Memory B cell (primary cell): ENCODE measurements around the gene KDM1B.
"Not testable (repeated sequence)": the region's sequence is repeated elsewhere in the genome, so short reads cannot be mapped to it uniquely, and the experiment has no call there.

ENCODE experiments used
- ATAC-seq: fragments of 150-1000 bp; cut with Tn5 transposase; 2 replicates; pipeline ENCODE4 v1.10.0; 2021; ENCODE audit warnings: low read depth, mild to moderate bottlenecking, moderate library complexity
- DNase-seq, 2 donors: peaks; one replicate each; pipeline ENCODE4 v3.0.0; 2022; ENCODE audit warnings: low spot score in 2 of 2
- H3K27ac Mint-ChIP-seq: one replicate; pipeline ENCODE4 v1.8.0; 2022; ENCODE audit warnings: mild to moderate bottlenecking, moderate library complexity, mixed read lengths
- H3K27me3 Mint-ChIP-seq: one replicate; pipeline ENCODE4 v1.8.0; 2022; ENCODE audit warnings: mixed read lengths
- H3K36me3 Mint-ChIP-seq: one replicate; pipeline ENCODE4 v1.8.0; 2022; ENCODE audit warnings: mild to moderate bottlenecking, mixed read lengths
- H3K4me1 Mint-ChIP-seq: one replicate; pipeline ENCODE4 v1.8.0; 2022; ENCODE audit warnings: mixed read lengths
- H3K4me3 Mint-ChIP-seq: one replicate; pipeline ENCODE4 v1.8.0; 2022; ENCODE audit warnings: mild to moderate bottlenecking, moderate library complexity, mixed read lengths
- H3K9me3 Mint-ChIP-seq: one replicate; pipeline ENCODE4 v1.8.0; 2022; ENCODE audit warnings: mixed read lengths

Gene KDM1B

GRCh38 chr6:18138906-18139305 lies 16.3 kb upstream of the KDM1B start:
- DNase-seq, result no peak
- no peak overlapping the region for H3K4me3 Mint-ChIP-seq
- H3K9me3 Mint-ChIP-seq, result no peaks in the 10 kb centered on the region
- H3K27me3 Mint-ChIP-seq, result no peaks in the 10 kb centered on the region
- peaks cover 9% of the 10 kb centered on the region for H3K4me1 Mint-ChIP-seq
- peaks cover 29% of the 10 kb centered on the region for H3K36me3 Mint-ChIP-seq
- ATAC-seq, result no peak
- H3K27ac Mint-ChIP-seq, result no peak overlapping the region

- Mint-ChIP-seq H3K4me1 (peaks cover 9% of the 10 kb centered on the region), H3K27me3 (no peaks in the 10 kb centered on the region), H3K9me3 (no peaks in the 10 kb centered on the region), H3K27ac (no peak overlapping the region), H3K36me3 (peaks cover 29% of the 10 kb centered on the region), H3K4me3 (no peak overlapping the region)
- ATAC-seq (no peak), DNase-seq (no peak)
Measured at GRCh38 chr6:18139935-18140621, 15.1 kb upstream of the KDM1B start.

- peak; percentile 34 for ATAC-seq
- Mint-ChIP-seq H3K4me3 (no peak overlapping the region), H3K9me3 (no peaks in the 10 kb centered on the region), H3K27me3 (no peaks in the 10 kb centered on the region), H3K27ac (peak overlapping the region; percentile 4), H3K4me1 (peaks cover 9% of the 10 kb centered on the region), H3K36me3 (peaks cover 25% of the 10 kb centered on the region)
- DNase-seq, result no peak
Measured at GRCh38 chr6:18141805-18142590, 13.2 kb upstream of the KDM1B start.

DNA sequence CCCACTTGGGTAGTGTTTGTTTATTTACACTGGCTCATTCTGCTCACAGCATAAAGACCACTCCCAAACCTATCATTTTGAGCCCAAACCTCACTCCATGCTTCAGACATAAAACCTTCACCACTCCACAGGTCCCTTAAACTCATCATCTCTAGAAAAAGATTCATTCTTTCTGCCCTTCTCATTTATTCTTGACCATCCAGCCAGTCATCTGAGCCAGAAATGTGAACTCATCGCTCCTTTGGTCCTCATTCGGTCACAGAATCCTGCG lies 12.7 kb upstream of the KDM1B start:
- peaks cover 9% of the 10 kb centered on the region for H3K4me1 Mint-ChIP-seq
- H3K9me3 Mint-ChIP-seq, result no peaks in the 10 kb centered on the region
- ATAC-seq (no peak), DNase-seq (no peak)
- peaks cover 25% of the 10 kb centered on the region for H3K36me3 Mint-ChIP-seq
- no peaks in the 10 kb centered on the region for H3K27me3 Mint-ChIP-seq
- H3K27ac Mint-ChIP-seq, result peak overlapping the region; percentile 4
- H3K4me3 Mint-ChIP-seq, result no peak overlapping the region

GRCh38 chr6:18147160-18147559 lies 8.1 kb upstream of the KDM1B start:
- Mint-ChIP-seq H3K36me3 (peaks cover 16% of the 10 kb centered on the region), H3K4me3 (no peak overlapping the region), H3K27me3 (no peaks in the 10 kb centered on the region), H3K4me1 (peaks cover 7% of the 10 kb centered on the region), H3K9me3 (no peaks in the 10 kb centered on the region), H3K27ac (no peak overlapping the region)
- ATAC-seq (no peak), DNase-seq (no peak)

GRCh38 chr6:18147616-18148015 lies 7.6 kb upstream of the KDM1B start:
- Mint-ChIP-seq H3K4me1 (peaks cover 3% of the 10 kb centered on the region), H3K4me3 (no peak overlapping the region), H3K36me3 (peaks cover 12% of the 10 kb centered on the region), H3K27ac (no peak overlapping the region), H3K9me3 (no peaks in the 10 kb centered on the region), H3K27me3 (no peaks in the 10 kb centered on the region)
- DNase-seq (no peak), ATAC-seq (no peak)

GRCh38 chr6:18148304-18149025 lies 6.8 kb upstream of the KDM1B start:
- DNase-seq, result no peak

GRCh38 chr6:18151391-18151790 lies 3.8 kb upstream of the KDM1B start:
- H3K36me3 Mint-ChIP-seq, H3K27ac Mint-ChIP-seq, H3K4me3 Mint-ChIP-seq, ATAC-seq, DNase-seq, H3K27me3 Mint-ChIP-seq, H3K9me3 Mint-ChIP-seq: not testable (repeated sequence)
- H3K4me1 Mint-ChIP-seq, result peaks cover 10% of the 10 kb centered on the region

More at GRCh38 chr6:18148304-18149025, 6.8 kb upstream of the KDM1B start:
- no peaks in the 10 kb centered on the region for H3K27me3 Mint-ChIP-seq
- H3K4me3 Mint-ChIP-seq, result no peak overlapping the region
- H3K4me1 Mint-ChIP-seq, result peaks cover 4% of the 10 kb centered on the region
- H3K9me3 Mint-ChIP-seq, result no peaks in the 10 kb centered on the region
- peaks cover 7% of the 10 kb centered on the region for H3K36me3 Mint-ChIP-seq
- ATAC-seq, result no peak
- no peak overlapping the region for H3K27ac Mint-ChIP-seq

DNA sequence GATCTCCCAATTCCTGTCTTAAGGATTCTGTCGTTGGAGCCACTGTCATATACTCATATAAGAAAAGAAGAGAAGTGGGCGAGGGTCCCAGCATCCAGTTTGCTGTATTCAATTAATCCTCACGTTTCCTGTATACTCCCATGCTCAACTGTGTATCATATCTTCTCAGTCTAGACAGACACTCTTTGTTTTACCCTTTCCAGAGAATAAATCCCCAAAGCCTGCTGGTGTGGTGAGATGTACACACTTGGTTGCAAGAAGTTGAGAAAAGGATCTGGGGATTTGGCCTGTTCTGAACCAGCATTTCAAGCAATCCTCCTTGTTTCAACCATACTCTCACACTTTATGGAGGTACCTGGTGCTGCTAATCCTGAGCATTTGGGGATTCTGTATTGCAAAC lies 3.4 kb upstream of the KDM1B start:
- H3K36me3 Mint-ChIP-seq, result peaks cover 7% of the 10 kb centered on the region
- H3K9me3 Mint-ChIP-seq, result no peaks in the 10 kb centered on the region
- ATAC-seq (no peak), DNase-seq (no peak)
- no peak overlapping the region for H3K27ac Mint-ChIP-seq
- H3K27me3 Mint-ChIP-seq, result no peaks in the 10 kb centered on the region
- peaks cover 10% of the 10 kb centered on the region for H3K4me1 Mint-ChIP-seq
- no peak overlapping the region for H3K4me3 Mint-ChIP-seq

DNA sequence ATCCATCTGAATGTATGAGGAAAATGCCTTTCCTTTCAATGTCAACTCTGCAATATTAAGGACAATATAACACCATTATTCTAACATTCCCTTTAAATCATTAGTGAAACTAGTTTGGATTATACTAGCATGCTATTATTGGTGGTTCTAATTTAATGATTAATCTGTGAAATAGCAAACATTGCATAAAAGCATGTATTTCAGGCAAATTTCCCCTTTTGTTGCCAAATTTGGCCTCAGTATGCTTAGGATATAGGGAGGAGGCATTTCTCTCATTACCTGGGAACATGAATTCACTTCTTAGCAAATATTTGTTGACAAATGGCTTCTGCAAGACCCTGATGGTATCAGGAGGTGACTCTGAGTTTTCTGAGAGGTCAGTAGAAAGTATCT lies 1.9 kb upstream of the KDM1B start:
- no peak overlapping the region for H3K27ac Mint-ChIP-seq
- no peaks in the 10 kb centered on the region for H3K27me3 Mint-ChIP-seq
- no peaks in the 10 kb centered on the region for H3K9me3 Mint-ChIP-seq
- DNase-seq, result no peak
- peaks cover 10% of the 10 kb centered on the region for H3K4me1 Mint-ChIP-seq
- peaks cover 5% of the 10 kb centered on the region for H3K36me3 Mint-ChIP-seq
- ATAC-seq, result no peak
- H3K4me3 Mint-ChIP-seq, result peak overlapping the region; percentile 22

DNA sequence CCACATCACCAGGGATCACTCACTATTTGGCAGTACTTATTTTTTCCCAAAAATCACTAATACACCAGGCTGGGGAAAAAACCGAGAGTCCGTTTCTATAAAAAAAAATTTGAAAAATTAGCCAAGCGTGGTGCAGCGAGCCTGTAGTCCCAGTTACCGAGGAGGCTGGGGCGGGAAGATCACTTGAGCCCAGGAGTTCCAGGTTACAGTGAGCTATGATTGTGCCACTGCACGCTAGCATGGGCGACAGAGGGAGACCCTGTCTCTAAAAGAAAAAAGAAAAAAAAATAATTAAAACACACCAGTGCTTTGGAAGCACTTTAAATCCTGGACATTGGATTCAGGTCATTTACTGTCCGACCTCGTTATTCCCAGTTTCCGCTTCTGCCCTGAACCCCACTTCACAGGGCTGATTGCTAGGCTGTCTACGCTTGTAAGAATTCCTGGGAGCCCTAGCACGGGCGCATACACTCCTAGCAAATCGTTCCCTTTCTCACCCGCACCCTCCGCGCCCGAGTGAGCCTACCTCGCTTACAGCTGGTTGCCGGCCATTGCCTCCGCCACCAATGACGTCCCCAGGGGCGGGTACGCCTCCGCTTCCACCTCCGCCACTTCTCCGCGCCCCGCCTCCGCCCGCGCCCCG lies 594 bp upstream of the KDM1B start, which contains the start of gene TPMT:
Gene TPMT, minus strand, starts transcription at position 571 of the 643 bp plus-strand sequence. CDS start 5,950 bp downstream, outside the sequence.
- Mint-ChIP-seq H3K27me3 (no peaks in the 10 kb centered on the region), H3K9me3 (no peaks in the 10 kb centered on the region), H3K4me1 (peaks cover 10% of the 10 kb centered on the region), H3K27ac (peak within 1 kb of the TSS; percentile 92), H3K36me3 (peaks cover 2% of the 10 kb centered on the region), H3K4me3 (peak within 1 kb of the TSS; percentile 98)
- ATAC-seq, result peak; percentile 63
- DNase-seq, result no peak

- Mint-ChIP-seq H3K27ac (peak overlapping the region; percentile 92), H3K36me3 (peaks cover 7% of the 10 kb centered on the region), H3K4me1 (peaks cover 10% of the 10 kb centered on the region)
Measured at GRCh38 chr6:18155864-18156421, 721 bp downstream of the KDM1B start.

GRCh38 chr6:18160911-18161310 lies 5.7 kb downstream of the KDM1B start:
- H3K9me3 Mint-ChIP-seq, result no peaks in the 10 kb centered on the region
- ATAC-seq (no peak), DNase-seq (no peak)
- peaks cover 7% of the 10 kb centered on the region for H3K4me1 Mint-ChIP-seq
- peak overlapping the region; percentile 5 for H3K27ac Mint-ChIP-seq
- H3K27me3 Mint-ChIP-seq, result no peaks in the 10 kb centered on the region
- H3K4me3 Mint-ChIP-seq, result no peak overlapping the region
- peaks cover 29% of the 10 kb centered on the region for H3K36me3 Mint-ChIP-seq

More at GRCh38 chr6:18155864-18156421, 721 bp downstream of the KDM1B start:
- H3K9me3 Mint-ChIP-seq, result no peaks in the 10 kb centered on the region
- peak; percentile 35 for ATAC-seq
- H3K4me3 Mint-ChIP-seq, result peak overlapping the region; percentile 98
- DNase-seq, result peak; percentile 60 to 68
- no peaks in the 10 kb centered on the region for H3K27me3 Mint-ChIP-seq
